K562 (cell line): ENCODE results near the gene LMO2. TPM values are rescaled to one million over a fixed set of nuclear protein-coding genes. Genes with fewer than 3 reads are reported as not detected.
A peak's percentile ranks its signal among the peaks of the same experiment; 100 is the strongest.

Experiments
- ATAC-seq: fragments of 200-7000 bp; cut with Tn5 transposase; 3 replicates; pipeline ENCODE4 v1.9.1; 2020; ENCODE audit warnings: moderate library complexity
- BruUV-seq: library from RNA; stranded (reverse); fragments of 400-500 nt; replicated peaks from 2 replicates; lab custom pipeline; 2021; lab: Mats Ljungman, UMichigan
- CTCF ChIA-PET: fragments of 300-600 bp; formaldehyde crosslinking; extraction: SDS; loops from one replicate; lab custom pipeline; 2021; ENCODE audit warnings: low intra/inter-chr PET ratio; lab: Yijun Ruan, JAX
- POLR2A ChIA-PET: fragments of 300-600, 350-650 bp; sonication (Branson Sonifier 250); formaldehyde crosslinking; extraction: SDS; loops from one replicate; lab custom pipeline; 2021; ENCODE audit warnings: antibody characterized with exemption, inconsistent platforms; lab: Yijun Ruan, JAX
- DNase-seq, 4 experiments: peaks; one replicate each; pipeline versions ENCODE4 v3.0.0 to v3.0.0-alpha.2; 2011 to 2018; ENCODE audit warnings: low spot score in 3 of 4, mixed read lengths in 3 of 4; ENCODE audit errors: extremely low read depth in 1 of 4
- FAIRE-seq: peaks from 2 replicates; lab custom pipeline; 2011; peaks lifted over from hg19 to GRCh38; lab: Jason Lieb, UNC
- H2AFZ ChIP-seq: 2 replicates; pipeline ENCODE4 v1.6.0; 2011; ENCODE audit warnings: low read depth, low read length, control low read depth, inconsistent platforms
- H3K27ac ChIP-seq: fragments of 200-600 bp; 3 replicates; pipeline ENCODE4 v1.8.0; 2011; ENCODE audit warnings: low read depth, mild to moderate bottlenecking, control low read depth, inconsistent platforms, low read length, moderate library complexity, mixed read lengths; ENCODE audit errors: extremely low read depth
- H3K27me3 ChIP-seq, 2 experiments: fragments of 300-600 bp in 1 of 2; 2 replicates in 1 of 2; 3 replicates in 1 of 2; pipeline versions ENCODE4 v1.6.0 to v1.8.0; 2011; ENCODE audit warnings: inconsistent platforms in 2 of 2, low read length in 2 of 2, mild to moderate bottlenecking in 1 of 2, mixed read lengths in 1 of 2, moderate library complexity in 1 of 2; ENCODE audit not compliant: control insufficient read depth in 2 of 2, insufficient read depth in 2 of 2
- H3K36me3 ChIP-seq: fragments of 300-600 bp; 3 replicates; pipeline ENCODE4 v1.8.0; 2011; ENCODE audit warnings: mild to moderate bottlenecking, low read length, inconsistent platforms; ENCODE audit not compliant: control insufficient read depth, insufficient read depth
- H3K4me1 ChIP-seq, 2 experiments: fragments of 200-600 bp in 1 of 2; replicated peaks in 1 of 2; 2 replicates in 1 of 2; 3 replicates in 1 of 2; pipeline versions ENCODE4 v1.5.1 to v1.8.0; 2011; ENCODE audit warnings: inconsistent platforms in 2 of 2, low read length in 2 of 2, mild to moderate bottlenecking in 1 of 2, mixed read lengths in 1 of 2, moderate library complexity in 1 of 2; ENCODE audit not compliant: control insufficient read depth in 2 of 2, insufficient read depth in 2 of 2
- H3K4me2 ChIP-seq: 2 replicates; pipeline ENCODE4 v1.6.1; 2011; ENCODE audit warnings: low read length, control low read depth, inconsistent platforms, mixed read lengths; ENCODE audit not compliant: insufficient read depth
- H3K4me3 ChIP-seq: fragments of 200-600 bp; sonication (generic), shearing (Covaris generic); 2 replicates; pipeline ENCODE4 v1.5.1; 2016; ENCODE audit warnings: control low read depth, inconsistent platforms
- H3K79me2 ChIP-seq: fragments of 200-600 bp; 3 replicates; pipeline ENCODE4 v1.8.0; 2011; ENCODE audit warnings: low read length, inconsistent platforms; ENCODE audit not compliant: control insufficient read depth, insufficient read depth
- H3K9ac ChIP-seq, 2 experiments: 2 replicates each; pipeline versions ENCODE4 v1.6.0 to v1.6.1; 2011; ENCODE audit warnings: low read depth in 2 of 2, low read length in 2 of 2, control low read depth in 1 of 2, inconsistent platforms in 1 of 2, mild to moderate bottlenecking in 1 of 2, mixed read lengths in 1 of 2; ENCODE audit not compliant: insufficient read depth in 1 of 2
- H3K9me1 ChIP-seq: one replicate; pipeline ENCODE4 v1.6.0; 2011; ENCODE audit warnings: inconsistent platforms, mild to moderate bottlenecking, low read length, moderate library complexity; ENCODE audit not compliant: control insufficient read depth, insufficient read depth
- H3K9me3 ChIP-seq: replicated peaks from 2 replicates; pipeline ENCODE4 v1.5.1; 2011; ENCODE audit warnings: low read depth, low read length, inconsistent platforms; ENCODE audit not compliant: control insufficient read depth, insufficient read depth
- H4K20me1 ChIP-seq: replicated peaks from 2 replicates; pipeline ENCODE4 v1.6.1; 2011; ENCODE audit warnings: low read length, inconsistent platforms, mixed read lengths; ENCODE audit not compliant: control insufficient read depth, insufficient read depth
- ARID2 ChIP-seq: fragments of 450-650 bp; IDR thresholded peaks from 2 replicates; pipeline ENCODE4 v1.6.1; 2017; ENCODE audit warnings: antibody characterized with exemption, mild to moderate bottlenecking
- BRD9 ChIP-seq: fragments of 450-650 bp; IDR thresholded peaks from 2 replicates; pipeline ENCODE4 v1.6.1; 2018; ENCODE audit warnings: low read depth; ENCODE audit not compliant: partially characterized antibody
- CBX5 ChIP-seq: IDR thresholded peaks from 2 replicates; pipeline ENCODE4 v1.6.1; 2014; ENCODE audit warnings: low read depth, borderline replicate concordance
- CHD1 ChIP-seq: fragments of 200-600 bp; sonication (generic); IDR thresholded peaks from one replicate; pipeline ENCODE4 v1.6.1; 2012; ENCODE audit warnings: mild to moderate bottlenecking, moderate library complexity, low read length, inconsistent platforms
- HMGN3 ChIP-seq: IDR thresholded peaks from 2 replicates; pipeline ENCODE4 v1.6.1; 2011; ENCODE audit warnings: borderline replicate concordance, low read depth, mild to moderate bottlenecking, mixed read lengths, low read length; ENCODE audit not compliant: insufficient read length; ENCODE audit errors: extremely low read depth
- ILK ChIP-seq: fragments of 450-650 bp; IDR thresholded peaks from 2 replicates; pipeline ENCODE4 v1.6.1; 2016; ENCODE audit warnings: missing genetic modification characterization, low read depth, mild to moderate bottlenecking, missing compliant biosample characterization, moderate library complexity, borderline replicate concordance
- MEIS2 ChIP-seq: fragments of 450-650 bp; IDR thresholded peaks from 2 replicates; pipeline ENCODE4 v1.6.1; 2014; ENCODE audit warnings: mild to moderate bottlenecking; ENCODE audit not compliant: partially characterized antibody
- ZNF592 ChIP-seq: fragments of 450-650 bp; IDR thresholded peaks from 2 replicates; pipeline ENCODE4 v1.6.1; 2017; ENCODE audit warnings: antibody characterized with exemption, mild to moderate bottlenecking
- WGBS: fragments of 100-300 bp; shearing (Covaris generic); methylation state at CpG from one replicate; pipeline ENCODE4 v1.1.6; 2016; ENCODE audit warnings: low coverage, mixed read lengths; ENCODE audit not compliant: insufficient coverage; ENCODE audit errors: missing lambda C conversion rate; 5-methylcytosine and 5-hydroxymethylcytosine counted together
- in situ Hi-C: fragments of 300-500 bp; cut with MboI; formaldehyde crosslinking; loops from 4 replicates; pipeline ENCODE4 v1.15.0; 2018; ENCODE audit warnings: inconsistent platforms, mixed read lengths
- intact Hi-C: fragments of 100-400 bp; cut with micrococcal nuclease; formaldehyde crosslinking; loops from 2 replicates; pipeline ENCODE4 v1.14.2; 2022
- polyA plus RNA-seq, 8 experiments: library from polyadenylated mRNA; depleted of rRNA in 4 of 8; stranded (reverse) in 5 of 8; unstranded in 3 of 8; fragments of >200 nt; fragmentation: Nextera tagmentation in 2 of 8; fragmentation: Illumina TruSeq in 1 of 8; extraction: Ambion mirVana in 2 of 8; extraction: Trizol in 1 of 8; gene quantifications; 2 replicates each; pipeline versions ENCODE4 v1.2.1 to v1.2.3, GENCODE V29; 2011 to 2014; ENCODE audit warnings: inconsistent platforms in 1 of 8, missing spikeins in 1 of 8
- total RNA-seq, 7 experiments: library from RNA; depleted of rRNA in 6 of 7; stranded (reverse); fragments of >200 nt in 6 of 7; fragmentation: Illumina TruSeq in 2 of 7; extraction: Trizol in 2 of 7; gene quantifications; 2 replicates each; pipeline versions ENCODE4 v1.2.1 to v1.2.3, GENCODE V29; 2011 to 2021; ENCODE audit warnings: low replicate concordance in 1 of 7
- TF ChIP-seq, protein P1 (sequence below), 3 experiments: IDR thresholded peaks in 2 of 3; conservative IDR thresholded peaks in 1 of 3; 2 replicates each; pipeline ENCODE4 v1.5.1; 2011 to 2012; ENCODE audit warnings: low read length in 3 of 3, mild to moderate bottlenecking in 3 of 3, control low read depth in 2 of 3, improper control_type of control experiment in 1 of 3, inconsistent platforms in 1 of 3, low read depth in 1 of 3, mixed read lengths in 1 of 3, moderate library complexity in 1 of 3; ENCODE audit not compliant: insufficient read depth in 2 of 3
- TF ChIP-seq, protein P2 (sequence below), 2 experiments: IDR thresholded peaks in 1 of 2; conservative IDR thresholded peaks in 1 of 2; 2 replicates each; pipeline ENCODE4 v1.6.1; 2016; ENCODE audit warnings: low read depth in 2 of 2, mild to moderate bottlenecking in 1 of 2, missing compliant biosample characterization in 1 of 2, missing genetic modification characterization in 1 of 2, moderate library complexity in 1 of 2

LMO2 gene
- total and polyA plus RNA-seq, 9 of the 15 experiments (the other 6 are each of a cell fraction or from before 2014, with no cell fraction given) = 6.9 to 126 (median 91.5) TPM

DNA sequence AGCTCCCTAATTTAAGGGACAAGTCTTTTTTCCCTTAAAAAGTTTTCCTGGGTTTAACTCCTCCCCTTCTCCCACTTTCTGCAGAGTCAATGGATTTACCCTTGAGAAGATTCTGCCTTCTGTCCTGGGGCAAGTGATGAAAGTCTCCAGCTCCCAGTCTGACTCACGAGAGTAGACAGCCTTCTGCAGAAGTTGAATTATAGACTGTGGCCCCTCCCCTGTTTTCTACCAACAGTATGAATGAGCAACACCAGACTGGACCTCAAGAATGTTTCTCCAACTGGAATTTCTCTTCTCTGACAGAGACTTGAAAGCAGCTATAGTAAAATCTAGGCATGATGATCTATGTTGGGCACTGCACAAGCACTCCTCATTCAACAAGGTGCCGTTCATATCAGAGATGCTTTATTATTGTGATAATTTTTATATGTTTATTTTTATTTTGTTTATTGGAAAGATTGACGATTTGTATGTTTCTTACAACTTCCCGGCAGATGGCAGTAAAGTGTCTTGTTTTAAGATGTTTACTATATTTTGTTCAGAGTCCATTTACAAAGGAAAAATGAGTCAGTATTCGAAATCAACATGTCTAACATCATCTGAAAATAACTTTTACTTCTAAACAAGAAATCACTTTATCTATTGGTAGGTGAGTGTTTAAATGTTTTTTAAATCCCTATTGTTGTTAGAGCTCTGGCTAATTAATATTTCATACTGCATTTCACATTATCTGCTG, 56.6 kb downstream of the LMO2 start:
- no peak overlapping the region for H3K4me3 ChIP-seq
- FAIRE-seq (peak; percentile 74), DNase-seq (peak in 2 of 4 experiments; percentile 33 to 74), ATAC-seq (peak; percentile 78)
- ChIA-PET POLR2A (interaction anchor here (0.7 to 1.6 kb wide), 4 partner anchors 145 to 361 kb away, joined by 3 to 4 read pairs (median 3); no protein-coding TSS in a partner anchor), CTCF (interaction anchor here (1.3 to 2.4 kb wide), 7 partner anchors 17 to 524 kb away, joined by 3 to 28 read pairs (median 4); no protein-coding TSS in a partner anchor)
- H3K9ac ChIP-seq = no peak overlapping the region
- in situ Hi-C loops = loop anchor here (25.0 kb wide), 2 partner anchors 327 to 502 kb away; no protein-coding TSS in a partner anchor
- 0 out of 2 replicates have a peak overlapping the region, but pooled peaks have one; percentile 10 for H2AFZ ChIP-seq
- no peak overlapping the region for H3K4me2 ChIP-seq
- WGBS = 0% methylated on average over 5 of the region's 5 CpGs
- H3K9me3 ChIP-seq = no peaks in the 10 kb centered on the region
- H3K36me3 ChIP-seq = no peaks in the 10 kb centered on the region
- intact Hi-C loops = loop anchor here (1.0 to 10.0 kb wide), 3 partner anchors 136 to 339 kb away; no protein-coding TSS in a partner anchor
- no peaks in the 10 kb centered on the region for H3K79me2 ChIP-seq
- peaks cover 10 to 25% of the 10 kb centered on the region in 2 experiments for H3K27me3 ChIP-seq
- no peaks in the 10 kb centered on the region for H4K20me1 ChIP-seq
- H3K4me1 ChIP-seq = no peaks in the 10 kb centered on the region; a peak in 1 of 5 replicates
- BruUV-seq = no TSS peak
- no peak overlapping the region for H3K27ac ChIP-seq
- no peaks in the 10 kb centered on the region for H3K9me1 ChIP-seq
- 0 out of 2 replicates have a peak, but pooled peaks have one; percentile 32 for TF ChIP-seq ARID2
- no peak for TF ChIP-seq BRD9
- TF ChIP-seq, protein P1, sequence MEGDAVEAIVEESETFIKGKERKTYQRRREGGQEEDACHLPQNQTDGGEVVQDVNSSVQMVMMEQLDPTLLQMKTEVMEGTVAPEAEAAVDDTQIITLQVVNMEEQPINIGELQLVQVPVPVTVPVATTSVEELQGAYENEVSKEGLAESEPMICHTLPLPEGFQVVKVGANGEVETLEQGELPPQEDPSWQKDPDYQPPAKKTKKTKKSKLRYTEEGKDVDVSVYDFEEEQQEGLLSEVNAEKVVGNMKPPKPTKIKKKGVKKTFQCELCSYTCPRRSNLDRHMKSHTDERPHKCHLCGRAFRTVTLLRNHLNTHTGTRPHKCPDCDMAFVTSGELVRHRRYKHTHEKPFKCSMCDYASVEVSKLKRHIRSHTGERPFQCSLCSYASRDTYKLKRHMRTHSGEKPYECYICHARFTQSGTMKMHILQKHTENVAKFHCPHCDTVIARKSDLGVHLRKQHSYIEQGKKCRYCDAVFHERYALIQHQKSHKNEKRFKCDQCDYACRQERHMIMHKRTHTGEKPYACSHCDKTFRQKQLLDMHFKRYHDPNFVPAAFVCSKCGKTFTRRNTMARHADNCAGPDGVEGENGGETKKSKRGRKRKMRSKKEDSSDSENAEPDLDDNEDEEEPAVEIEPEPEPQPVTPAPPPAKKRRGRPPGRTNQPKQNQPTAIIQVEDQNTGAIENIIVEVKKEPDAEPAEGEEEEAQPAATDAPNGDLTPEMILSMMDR (IDR thresholded peaks at IDR 0.05 in 2 of 3, conservative IDR thresholded peaks at IDR 0.05 in 1 of 3; ENCODE audit: insufficient read depth in 2 of 3, low read depth in 1 of 3, low read length in 3 of 3) = peak; percentile 34 to 71 (median 39); a peak in 4 of 6 replicates
- no peak for TF ChIP-seq ZNF592
- TF ChIP-seq CBX5 = no peak
- TF ChIP-seq HMGN3 = no peak
- peak; percentile 81 for TF ChIP-seq MEIS2
- TF ChIP-seq CHD1 = no peak
- TF ChIP-seq, protein P2, sequence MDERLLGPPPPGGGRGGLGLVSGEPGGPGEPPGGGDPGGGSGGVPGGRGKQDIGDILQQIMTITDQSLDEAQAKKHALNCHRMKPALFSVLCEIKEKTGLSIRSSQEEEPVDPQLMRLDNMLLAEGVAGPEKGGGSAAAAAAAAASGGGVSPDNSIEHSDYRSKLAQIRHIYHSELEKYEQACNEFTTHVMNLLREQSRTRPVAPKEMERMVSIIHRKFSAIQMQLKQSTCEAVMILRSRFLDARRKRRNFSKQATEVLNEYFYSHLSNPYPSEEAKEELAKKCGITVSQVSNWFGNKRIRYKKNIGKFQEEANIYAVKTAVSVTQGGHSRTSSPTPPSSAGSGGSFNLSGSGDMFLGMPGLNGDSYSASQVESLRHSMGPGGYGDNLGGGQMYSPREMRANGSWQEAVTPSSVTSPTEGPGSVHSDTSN (CRISPR knock-in tag; IDR thresholded peaks at IDR 0.05; ENCODE audit: low read depth) = no peak
- TF ChIP-seq, protein P2 (tag; conservative IDR thresholded peaks at IDR 0.05; ENCODE audit: low read depth) = 0 out of 2 replicates have a peak, but pooled peaks have one; percentile 41
- no peak for TF ChIP-seq ILK (tag)
